ENCODE data around the gene TSEN54. TPM values are rescaled to one million over a fixed set of nuclear protein-coding genes. Genes with fewer than 3 reads are reported as not detected.

Gene TSEN54
- polyA plus RNA-seq, 1 experiment: 17.9 TPM

- H3K36me3 ChIP-seq (ENCODE audit: control insufficient read depth, insufficient read depth, low read length): peaks cover 1% of the 10 kb centered on the region
- no peak for DNase-seq (ENCODE audit: low read depth)
- no peaks in the 10 kb centered on the region for H3K27me3 ChIP-seq (ENCODE audit: control insufficient read depth, insufficient read depth, low read length)
- ChIA-PET CTCF (interaction anchor here (0.8 to 1.8 kb wide), 3 partner anchors 10 to 554 kb away, joined by 3 to 6 read pairs (median 4); no protein-coding TSS in a partner anchor), POLR2A (no interaction called here)
- peak overlapping the region; percentile 83 for H3K4me3 ChIP-seq (ENCODE audit: low read depth, low read length)
- TF ChIP-seq CTCF (IDR thresholded peaks at IDR 0.05; ENCODE audit: insufficient read depth, low read depth, low read length): no peak
Measured at GRCh38 chr17:75514919-75515495, 1.3 kb upstream of the TSEN54 start.

- peaks cover 1% of the 10 kb centered on the region for H3K36me3 ChIP-seq (ENCODE audit: control insufficient read depth, insufficient read depth, low read length)
- TF ChIP-seq CTCF (IDR thresholded peaks at IDR 0.05; ENCODE audit: insufficient read depth, low read depth, low read length): peak; percentile 92
- no peaks in the 10 kb centered on the region for H3K27me3 ChIP-seq (ENCODE audit: control insufficient read depth, insufficient read depth, low read length)
- peak; percentile 42 for DNase-seq (ENCODE audit: low read depth)
- ChIA-PET CTCF (interaction anchor here (0.6 to 1.8 kb wide), 14 partner anchors 9 to 245 kb away, joined by 3 to 25 read pairs (median 4); partner anchors contain the start of genes LLGL2 and MIF4GD), POLR2A (interaction anchor here (0.5 to 0.6 kb wide), 2 partner anchors 34 to 179 kb away, joined by 3 to 5 read pairs; no protein-coding TSS in a partner anchor)
- peak within 1 kb of the TSS; percentile 83 for H3K4me3 ChIP-seq (ENCODE audit: low read depth, low read length)
Measured at GRCh38 chr17:75515496-75516254, 653 bp upstream of the TSEN54 start, which contains the start of gene CASKIN2. Gene CASKIN2 (minus strand): TSS chr17:75515537. CDS start chr17:75513804, 1,733 bp downstream.

- no peaks in the 10 kb centered on the region for H3K27me3 ChIP-seq (ENCODE audit: control insufficient read depth, insufficient read depth, low read length)
- ChIA-PET POLR2A (interaction anchor here (0.6 kb wide), 2 partner anchors 111 to 228 kb away, joined by 3 to 9 read pairs; partner anchors contain the start of genes GRB2 and SLC25A19), CTCF (interaction anchor here (0.6 to 1.8 kb wide), 24 partner anchors 8 to 249 kb away, joined by 3 to 25 read pairs (median 4); partner anchors contain the start of genes GALK1, LLGL2, MIF4GD and TMEM94)
- no peak for DNase-seq (ENCODE audit: low read depth)
- peak overlapping the region; percentile 83 for H3K4me3 ChIP-seq (ENCODE audit: low read depth, low read length)
- no peak for TF ChIP-seq CTCF (IDR thresholded peaks at IDR 0.05; ENCODE audit: insufficient read depth, low read depth, low read length)
- peaks cover 1% of the 10 kb centered on the region for H3K36me3 ChIP-seq (ENCODE audit: control insufficient read depth, insufficient read depth, low read length)
Measured at GRCh38 chr17:75516619-75517296, 430 bp downstream of the TSEN54 start.

- TF ChIP-seq CTCF (IDR thresholded peaks at IDR 0.05; ENCODE audit: insufficient read depth, low read depth, low read length): no peak
- DNase-seq (ENCODE audit: low read depth): no peak
- Histone ChIP-seq H3K27me3 (ENCODE audit: control insufficient read depth, insufficient read depth, low read length) (no peaks in the 10 kb centered on the region), H3K36me3 (ENCODE audit: control insufficient read depth, insufficient read depth, low read length) (no peaks in the 10 kb centered on the region; the same call in 1 of the 2 replicates), H3K4me3 (ENCODE audit: low read depth, low read length) (peak overlapping the region; percentile 83)
- POLR2A ChIA-PET: no interaction called here
- CTCF ChIA-PET: interaction anchor here (0.8 to 1.8 kb wide), 7 partner anchors 10 to 94 kb away, joined by 3 to 25 read pairs (median 4); no protein-coding TSS in a partner anchor
Measured at GRCh38 chr17:75517297-75517865, 1.1 kb downstream of the TSEN54 start.
